IPS-18c (cell line): ENCODE data around the gene GPR25.

Experiments
- H3K4me3 ChIP-seq: 2 replicates; pipeline ENCODE4 v1.7.0; 2013; ENCODE audit warnings: low read depth, mild to moderate bottlenecking, low read length, moderate library complexity; ENCODE audit not compliant: insufficient read depth
- H3K9me3 ChIP-seq: one replicate; pipeline ENCODE4 v1.6.1; 2013; ENCODE audit warnings: mild to moderate bottlenecking, low read length, moderate library complexity; ENCODE audit not compliant: control insufficient read depth, insufficient read depth

The GPR25 gene, protein sequence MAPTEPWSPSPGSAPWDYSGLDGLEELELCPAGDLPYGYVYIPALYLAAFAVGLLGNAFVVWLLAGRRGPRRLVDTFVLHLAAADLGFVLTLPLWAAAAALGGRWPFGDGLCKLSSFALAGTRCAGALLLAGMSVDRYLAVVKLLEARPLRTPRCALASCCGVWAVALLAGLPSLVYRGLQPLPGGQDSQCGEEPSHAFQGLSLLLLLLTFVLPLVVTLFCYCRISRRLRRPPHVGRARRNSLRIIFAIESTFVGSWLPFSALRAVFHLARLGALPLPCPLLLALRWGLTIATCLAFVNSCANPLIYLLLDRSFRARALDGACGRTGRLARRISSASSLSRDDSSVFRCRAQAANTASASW

DNA sequence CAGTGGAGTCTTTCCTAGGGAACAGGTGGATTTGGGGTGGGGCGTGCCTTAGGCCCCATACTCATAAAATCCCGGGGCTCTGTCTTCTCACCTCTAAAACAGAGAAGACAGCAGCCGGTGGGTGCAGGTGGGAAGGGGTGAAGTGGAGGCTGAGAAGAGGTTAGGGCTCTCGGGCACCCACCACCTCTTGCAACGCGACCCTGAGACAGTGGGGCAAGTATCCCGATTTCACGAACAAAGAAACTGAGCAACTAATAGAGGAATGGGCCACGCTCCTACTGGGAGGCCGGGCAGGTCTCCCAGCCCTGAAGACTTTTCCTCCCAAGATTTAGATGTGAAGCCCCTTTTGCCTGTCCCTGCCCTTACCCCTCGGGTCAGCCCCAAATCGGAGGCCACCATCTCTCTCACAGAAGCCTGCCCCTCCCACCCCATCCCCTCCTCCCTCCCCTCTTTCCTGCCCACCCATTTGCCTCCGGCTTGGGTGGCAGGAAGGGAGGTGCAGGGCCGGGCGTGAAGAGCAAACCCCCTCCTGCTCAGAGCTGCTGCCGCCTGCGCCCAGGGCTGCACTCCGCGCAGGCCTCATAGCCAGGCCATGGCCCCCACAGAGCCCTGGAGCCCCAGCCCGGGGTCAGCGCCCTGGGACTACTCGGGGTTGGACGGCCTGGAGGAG, at the start of gene GPR25:
Gene GPR25 (plus strand): TSS at position 536 of the 670 bp plus-strand sequence. CDS start 57 bp downstream, at position 593.
- no peaks in the 10 kb centered on the region for H3K9me3 ChIP-seq
- H3K4me3 ChIP-seq, result no peak within 1 kb of the TSS

DNA sequence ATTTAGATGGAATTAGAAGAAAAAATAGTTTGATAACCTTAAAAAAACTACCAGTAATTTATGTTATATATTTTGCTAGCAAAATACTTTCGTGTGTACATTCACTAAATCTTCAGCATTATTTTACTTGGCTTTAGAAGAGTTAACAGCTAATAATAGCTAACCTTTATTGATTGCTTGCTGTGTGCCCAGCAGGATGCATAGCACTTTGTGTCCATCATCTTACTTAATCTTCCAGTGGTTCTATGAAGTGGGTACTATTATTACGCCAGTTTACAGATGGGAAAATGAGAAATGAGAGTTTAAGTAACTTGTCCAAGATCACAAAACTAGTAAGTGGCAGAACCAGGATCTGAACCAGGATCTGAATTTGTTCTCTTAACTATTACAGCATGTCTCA, 41.7 kb upstream of the GPR25 start:
- H3K9me3 ChIP-seq, result no peaks in the 10 kb centered on the region
- H3K4me3 ChIP-seq, result no peak overlapping the region

DNA sequence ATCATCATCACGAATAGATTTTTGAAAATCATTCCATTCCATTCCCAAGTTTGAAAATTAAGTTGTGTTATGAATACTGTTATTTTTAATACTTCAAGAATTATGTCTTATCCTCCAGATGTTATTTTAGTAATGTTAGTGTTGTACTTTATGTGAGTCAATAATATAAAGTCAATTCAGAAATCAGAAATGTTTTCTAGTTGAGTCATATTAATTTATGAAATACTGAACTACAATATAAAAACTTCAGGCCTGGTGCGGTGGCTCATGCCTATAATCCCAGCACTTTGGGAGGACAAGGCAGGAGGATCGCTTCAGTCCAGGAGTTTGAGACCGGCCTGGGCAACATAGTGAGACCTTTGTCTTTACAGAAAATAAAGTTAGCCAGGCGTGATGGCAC, 38.4 kb upstream of the GPR25 start:
- no peaks in the 10 kb centered on the region for H3K9me3 ChIP-seq

DNA sequence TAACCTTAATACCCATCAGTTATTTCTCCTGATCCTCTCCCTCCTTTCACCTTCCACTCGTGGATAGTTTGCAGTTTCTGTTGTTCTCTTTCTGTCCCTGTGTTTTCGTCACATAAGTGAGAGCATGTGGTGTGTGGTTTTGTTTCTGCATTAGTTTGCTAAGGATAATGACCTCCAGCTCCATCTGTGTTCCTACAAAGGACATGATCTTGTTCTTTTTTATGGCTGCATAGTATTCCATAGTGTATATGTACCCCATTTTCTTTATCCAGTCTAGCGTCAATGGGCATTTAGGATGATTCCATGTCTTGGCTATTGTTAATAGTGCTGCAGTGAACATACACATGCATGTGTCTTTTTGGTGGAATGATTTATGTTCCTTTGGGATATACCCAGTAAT, 36.6 kb upstream of the GPR25 start:
- Histone ChIP-seq H3K4me3 (no peak overlapping the region), H3K9me3 (no peaks in the 10 kb centered on the region)

More for the DNA sequence above, 38.4 kb upstream of the GPR25 start:
- H3K4me3 ChIP-seq, result no peak overlapping the region

DNA sequence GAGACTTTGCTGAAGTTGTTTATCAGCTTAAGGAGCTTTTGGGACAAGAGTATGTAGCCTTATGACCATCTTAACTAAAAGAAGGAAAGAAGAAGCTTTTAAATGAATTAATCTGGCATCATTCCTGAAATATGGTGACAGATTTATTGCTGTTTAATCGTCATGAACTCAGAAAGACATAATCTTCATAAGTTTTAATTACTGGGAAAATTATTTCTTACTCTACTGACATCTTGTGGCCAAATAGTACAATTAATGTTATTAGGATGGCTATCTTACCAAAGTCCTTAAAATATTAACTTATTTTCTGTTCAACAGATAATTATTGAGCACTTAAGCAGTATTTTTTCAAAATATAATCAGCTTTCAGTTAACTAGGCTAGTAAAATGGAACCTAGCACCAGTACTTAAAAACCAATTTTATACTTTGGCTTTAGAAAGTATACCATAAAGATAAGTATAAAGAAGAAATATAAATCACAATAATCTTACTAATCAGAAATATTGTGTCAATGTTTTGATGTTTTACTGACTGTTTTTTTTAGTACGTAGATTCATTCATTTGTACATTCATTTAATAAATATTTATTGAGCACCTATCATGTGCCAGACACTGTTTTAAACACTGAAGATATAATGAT, 34.7 kb upstream of the GPR25 start:
- Histone ChIP-seq H3K4me3 (no peak overlapping the region), H3K9me3 (no peaks in the 10 kb centered on the region)

DNA sequence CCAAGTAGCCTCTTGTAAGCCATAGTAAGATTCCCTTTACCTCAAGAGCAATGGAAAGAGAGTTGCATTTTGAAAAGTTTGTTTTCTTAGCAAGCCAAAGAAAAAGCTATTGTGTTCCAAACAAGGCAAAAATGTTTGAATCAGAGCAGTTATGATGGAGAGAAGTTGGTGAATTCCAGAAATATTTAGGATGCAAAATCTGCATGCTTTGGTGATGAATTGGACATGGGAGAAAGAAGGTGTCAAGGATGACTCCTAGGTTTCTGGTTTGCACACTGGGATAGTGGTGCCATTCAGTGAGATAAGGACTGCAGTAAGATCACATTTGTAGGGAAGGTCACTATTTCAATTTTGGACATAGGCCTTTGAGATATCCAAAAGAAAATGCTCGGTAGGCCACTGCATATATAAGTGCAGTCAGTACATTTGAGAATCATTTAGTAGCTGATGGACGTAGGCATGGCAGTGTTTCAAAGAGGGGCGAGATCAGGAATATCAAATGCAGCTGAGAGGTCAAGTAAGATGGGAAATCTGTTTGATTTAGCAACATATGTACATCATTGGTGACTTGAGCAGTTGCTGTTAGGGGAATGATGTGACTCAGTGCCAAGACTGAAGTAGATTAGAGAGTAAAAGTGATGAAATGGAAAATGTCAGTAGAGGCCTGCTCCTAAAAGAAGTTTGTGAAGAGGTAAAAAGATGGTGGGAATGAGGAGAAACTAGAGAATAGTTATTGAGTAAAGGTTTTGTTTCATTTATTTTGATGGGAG, 33.9 kb upstream of the GPR25 start:
- H3K9me3 ChIP-seq, result no peaks in the 10 kb centered on the region
- H3K4me3 ChIP-seq, result no peak overlapping the region

DNA sequence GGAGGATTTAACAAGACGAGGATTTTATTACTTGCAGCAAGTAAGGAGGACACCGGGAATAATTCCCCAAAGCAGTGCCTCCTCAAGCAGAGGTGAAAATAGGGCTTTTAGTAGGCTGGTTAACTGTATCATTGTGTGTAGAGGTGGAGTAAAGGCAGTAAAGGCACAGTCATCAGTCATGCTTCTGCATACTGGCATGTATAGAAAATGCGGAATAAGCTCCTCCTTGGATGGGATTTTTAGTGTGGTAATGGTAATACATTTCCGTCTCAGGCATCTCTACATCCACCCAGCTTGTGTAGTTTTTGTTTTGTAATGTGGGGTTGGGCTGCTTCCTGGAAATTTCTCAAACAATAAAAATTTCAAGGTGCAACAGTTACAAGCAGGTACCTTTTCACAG, 27.4 kb upstream of the GPR25 start:
- Histone ChIP-seq H3K9me3 (no peaks in the 10 kb centered on the region), H3K4me3 (no peak overlapping the region)

DNA sequence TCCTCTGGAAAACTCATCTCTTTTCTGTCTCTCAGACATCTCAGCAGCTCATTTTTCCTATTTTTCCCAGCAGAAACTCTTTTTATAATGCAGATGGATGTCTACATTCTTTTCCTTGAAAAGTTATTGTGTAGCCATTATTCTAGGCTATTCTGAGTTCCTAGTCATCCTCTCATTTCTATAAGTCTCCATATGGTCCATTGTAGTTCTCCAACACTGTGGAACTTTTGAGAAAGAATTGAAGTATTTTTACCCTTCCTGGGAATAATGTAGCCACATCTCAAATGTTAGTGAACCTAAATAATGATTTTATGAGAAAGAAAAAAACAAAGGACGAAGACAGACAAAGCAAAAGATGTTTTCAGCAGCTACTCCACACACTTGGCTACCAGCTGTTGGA, 26.4 kb upstream of the GPR25 start:
- no peaks in the 10 kb centered on the region for H3K9me3 ChIP-seq
- no peak overlapping the region for H3K4me3 ChIP-seq

DNA sequence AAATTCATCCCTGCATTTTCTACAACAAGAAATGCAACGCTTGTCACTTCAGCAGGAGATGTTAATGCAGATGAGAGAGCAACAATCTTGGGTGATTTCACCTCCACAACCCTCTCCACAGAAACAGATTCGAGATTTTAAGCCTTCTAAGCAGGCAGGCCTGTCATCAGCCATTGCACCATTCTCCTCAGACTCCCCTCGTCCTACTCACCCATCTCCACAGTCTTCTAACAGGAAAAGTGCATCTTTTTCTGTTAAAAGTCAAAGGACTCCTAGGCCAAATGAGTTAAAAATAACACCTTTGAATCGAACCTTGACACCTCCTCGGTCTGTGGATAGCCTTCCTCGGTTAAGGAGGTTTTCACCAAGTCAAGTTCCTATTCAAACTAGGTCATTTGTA, 23.4 kb upstream of the GPR25 start:
- Histone ChIP-seq H3K9me3 (no peaks in the 10 kb centered on the region), H3K4me3 (no peak overlapping the region)

DNA sequence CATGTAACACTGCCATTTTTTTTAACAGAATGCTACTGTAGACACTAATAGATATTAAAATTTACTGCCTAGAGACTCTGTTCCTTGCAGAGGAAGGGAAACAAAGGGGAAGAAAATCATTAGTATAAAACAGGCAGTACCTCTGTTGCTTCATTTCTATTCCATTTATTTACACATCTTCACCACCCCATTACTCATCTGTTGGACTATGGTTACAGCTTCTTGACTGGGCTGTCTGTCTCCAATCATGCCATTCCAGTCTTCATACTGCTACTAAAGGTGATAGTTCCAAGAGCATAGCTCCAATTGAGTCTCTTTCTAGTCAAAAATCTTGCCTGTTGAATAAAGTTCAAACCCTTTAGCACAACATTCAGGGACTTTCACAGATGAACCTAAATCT, 22.2 kb upstream of the GPR25 start:
- H3K4me3 ChIP-seq, result no peak overlapping the region

DNA sequence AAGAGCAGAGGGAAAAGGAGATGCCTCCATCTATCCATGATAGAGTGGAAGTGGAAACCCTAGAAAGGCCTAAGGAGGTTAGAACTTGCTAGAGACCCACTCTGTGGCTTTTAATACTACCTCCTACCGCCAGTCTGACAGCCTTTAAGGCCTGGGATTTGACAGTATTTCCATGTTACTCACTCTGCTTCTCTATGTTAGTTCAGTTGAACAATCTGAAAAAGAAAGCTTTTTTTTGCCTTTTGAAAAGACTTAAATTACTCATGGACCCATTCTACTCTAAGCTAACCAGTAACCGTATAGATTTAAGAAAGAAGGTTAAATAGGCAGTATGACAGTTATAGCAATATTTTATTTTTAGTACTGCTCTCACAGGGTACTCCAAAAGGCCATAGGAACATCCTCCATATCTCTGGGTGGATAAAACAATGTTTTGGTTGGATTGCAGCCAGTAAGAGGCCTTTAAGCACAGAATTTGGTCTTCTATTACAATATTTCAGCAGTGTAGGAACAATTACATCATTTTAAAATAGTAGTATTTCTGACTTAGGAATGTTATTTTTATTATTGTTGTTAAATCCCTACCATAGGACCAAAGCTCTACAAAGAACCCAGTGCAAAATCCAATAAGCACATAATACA, 15.9 kb upstream of the GPR25 start:
- no peak overlapping the region for H3K4me3 ChIP-seq

More for the DNA sequence above, 22.2 kb upstream of the GPR25 start:
- no peaks in the 10 kb centered on the region for H3K9me3 ChIP-seq

DNA sequence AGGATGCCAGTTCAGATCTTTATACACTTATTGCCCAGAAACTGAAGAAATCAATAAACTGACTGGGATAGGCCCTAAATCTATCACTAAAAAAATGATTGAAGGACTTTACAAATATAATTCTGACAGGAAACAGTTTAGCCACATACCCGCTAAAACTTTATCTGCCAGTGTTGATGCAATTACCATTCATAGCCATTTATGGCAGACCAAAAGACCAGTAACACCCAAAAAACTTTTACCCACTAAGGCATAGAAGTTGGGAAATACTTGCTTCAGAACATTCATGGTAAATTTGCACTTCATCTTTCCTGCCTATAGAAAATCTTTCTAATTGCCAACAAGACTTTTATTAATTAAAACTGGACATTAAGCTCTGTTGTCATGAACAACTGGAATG, 15.0 kb upstream of the GPR25 start:
- no peak overlapping the region for H3K4me3 ChIP-seq
- H3K9me3 ChIP-seq, result no peaks in the 10 kb centered on the region

More for the DNA sequence above, 15.9 kb upstream of the GPR25 start:
- H3K9me3 ChIP-seq, result no peaks in the 10 kb centered on the region

DNA sequence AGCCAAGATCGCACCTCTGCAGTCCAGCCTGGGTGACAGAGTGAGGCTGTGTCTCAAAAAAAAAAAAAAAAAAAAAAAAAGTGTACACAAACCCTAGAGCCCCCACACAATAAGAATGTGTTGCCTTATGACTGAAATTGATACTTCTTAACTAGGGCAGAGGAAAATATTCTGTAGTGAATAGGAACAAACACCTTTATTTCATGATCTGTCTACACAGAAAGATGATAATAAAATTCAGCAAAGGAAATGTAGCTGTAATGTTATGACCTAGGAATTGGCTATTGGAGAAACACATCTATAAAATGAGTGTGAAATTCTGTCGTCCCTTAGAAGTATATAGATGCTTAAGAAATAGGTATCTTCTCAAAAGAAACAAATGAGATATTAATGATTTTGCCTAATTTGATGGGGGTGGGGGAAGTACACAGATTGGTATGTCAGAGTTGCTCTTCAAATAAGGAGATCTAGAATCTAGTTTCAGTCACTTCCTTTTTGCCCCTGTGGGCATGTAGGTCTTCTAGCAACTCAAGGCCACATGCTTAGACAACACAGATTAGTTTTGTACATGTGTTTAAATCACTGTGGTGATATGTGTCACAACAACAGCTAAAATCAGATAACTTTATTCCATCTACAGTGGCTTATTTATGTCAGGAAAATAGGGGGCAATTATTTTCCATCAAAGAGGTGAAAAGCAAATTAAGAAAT, 10.7 kb upstream of the GPR25 start:
- H3K9me3 ChIP-seq, result no peaks in the 10 kb centered on the region
- no peak overlapping the region for H3K4me3 ChIP-seq

DNA sequence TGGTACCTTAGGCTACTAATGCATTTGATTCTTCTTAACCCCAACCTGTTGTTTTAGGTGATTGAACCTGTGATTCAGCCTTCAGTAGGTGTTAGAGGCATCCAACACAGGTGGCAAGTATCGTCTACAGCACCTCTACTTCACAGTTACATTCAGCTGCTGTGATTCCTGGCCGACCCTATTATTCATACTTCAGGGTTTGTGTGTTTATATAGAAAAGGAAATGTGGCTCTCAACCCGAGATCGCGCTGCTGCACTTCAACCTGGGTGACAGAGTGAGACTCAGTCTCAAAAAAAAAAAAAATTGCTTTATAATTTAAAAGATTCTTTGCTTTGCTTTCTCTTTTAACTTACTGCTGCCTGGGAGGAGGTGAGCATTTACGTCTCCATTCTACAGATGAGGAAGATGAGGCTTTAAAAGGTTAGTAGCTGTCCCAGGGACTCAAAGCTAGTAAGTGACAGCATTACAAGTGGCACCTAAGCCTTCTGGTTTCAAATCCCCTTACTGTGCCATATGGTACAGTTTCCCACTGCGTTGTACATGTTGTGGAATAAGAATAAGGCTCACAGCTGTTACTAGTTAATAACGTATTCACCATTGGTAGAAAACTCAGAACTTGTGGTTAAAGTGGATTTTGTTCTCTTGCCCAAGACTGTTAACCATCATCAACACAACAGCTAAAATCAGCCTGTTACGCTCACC, 9.9 kb upstream of the GPR25 start:
- Histone ChIP-seq H3K4me3 (no peak overlapping the region), H3K9me3 (no peaks in the 10 kb centered on the region)

DNA sequence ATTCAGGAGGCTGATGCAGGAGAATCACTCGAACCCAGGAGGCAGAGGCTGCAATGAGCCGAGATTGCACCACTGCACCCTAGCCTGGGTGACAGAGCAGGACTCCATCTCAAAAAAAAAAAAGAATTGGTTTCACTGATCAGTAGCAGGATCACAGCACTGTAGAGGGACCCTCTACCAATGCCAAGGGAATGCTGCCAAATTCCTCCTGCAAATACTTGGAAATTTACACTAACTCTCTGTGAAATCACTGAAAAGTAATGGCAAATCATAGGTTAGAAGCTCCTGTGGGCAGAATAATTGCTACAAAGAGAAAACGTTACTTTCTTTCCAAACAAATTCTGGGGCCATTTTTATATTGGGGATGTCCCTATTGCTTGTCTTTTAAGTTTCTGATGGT, 6.7 kb upstream of the GPR25 start:
- no peak overlapping the region for H3K4me3 ChIP-seq

DNA sequence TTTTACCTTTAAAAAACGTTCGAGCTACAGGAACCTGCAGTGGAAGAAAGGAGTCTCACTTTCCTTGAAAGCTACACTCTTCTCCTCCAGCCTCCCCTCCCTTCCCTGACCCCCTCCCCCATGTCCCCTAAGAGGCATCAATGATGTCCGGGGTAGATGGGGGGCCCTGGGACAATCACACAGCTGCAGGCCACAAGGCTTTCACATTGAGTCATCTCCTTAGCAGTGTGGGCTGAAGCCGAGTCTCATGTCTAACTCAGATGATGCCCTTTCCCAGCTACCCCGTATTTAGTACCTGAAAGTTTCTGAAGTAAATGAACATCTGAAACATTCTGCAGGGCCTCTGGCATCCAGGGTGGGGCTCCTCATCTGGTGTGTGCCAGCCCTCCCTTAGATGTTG, 6.3 kb upstream of the GPR25 start:
- H3K4me3 ChIP-seq, result no peak overlapping the region

More for the DNA sequence above, 6.7 kb upstream of the GPR25 start:
- H3K9me3 ChIP-seq, result no peaks in the 10 kb centered on the region

More for the DNA sequence above, 6.3 kb upstream of the GPR25 start:
- no peaks in the 10 kb centered on the region for H3K9me3 ChIP-seq
